Astrocyte (in vitro differentiated cells and primary cell): Measurements from ENCODE around the gene CYP3A7. TPM values are rescaled to one million over a fixed set of nuclear protein-coding genes. Genes with fewer than 3 reads are reported as not detected.

Experiments
- DNase-seq: peaks from one replicate; pipeline ENCODE4 v3.0.0-alpha.2; 2010; ENCODE audit warnings: low read depth
- FAIRE-seq: peaks from 2 replicates; lab custom pipeline; 2011; peaks lifted over from hg19 to GRCh38; lab: Jason Lieb, UNC
- H2AFZ ChIP-seq: 2 replicates; pipeline ENCODE4 v1.6.0; 2012; ENCODE audit warnings: low read depth, low read length, inconsistent platforms
- H3K27ac ChIP-seq: 2 replicates; pipeline ENCODE4 v1.5.1; 2011; ENCODE audit warnings: low read depth, low read length, inconsistent platforms
- H3K27me3 ChIP-seq: 2 replicates; pipeline ENCODE4 v1.6.0; 2011; ENCODE audit warnings: low read length, inconsistent platforms; ENCODE audit not compliant: insufficient read depth
- H3K36me3 ChIP-seq: 2 replicates; pipeline ENCODE4 v1.5.1; 2011; ENCODE audit warnings: low read length, inconsistent platforms; ENCODE audit not compliant: insufficient read depth
- H3K4me1 ChIP-seq: 2 replicates; pipeline ENCODE4 v1.5.1; 2011; ENCODE audit warnings: low read length, inconsistent platforms; ENCODE audit not compliant: insufficient read depth
- H3K4me2 ChIP-seq: 2 replicates; pipeline ENCODE4 v1.6.0; 2012; ENCODE audit warnings: low read length, inconsistent platforms
- H3K4me3 ChIP-seq: 2 replicates; pipeline ENCODE4 v1.5.1; 2011; ENCODE audit warnings: low read depth, mild to moderate bottlenecking, low read length, inconsistent platforms; ENCODE audit not compliant: insufficient read depth
- H3K79me2 ChIP-seq: 2 replicates; pipeline ENCODE4 v1.6.0; 2012; ENCODE audit warnings: mild to moderate bottlenecking, low read length, inconsistent platforms; ENCODE audit not compliant: insufficient read depth
- H3K9ac ChIP-seq: 2 replicates; pipeline ENCODE4 v1.6.0; 2012; ENCODE audit warnings: mild to moderate bottlenecking, low read length, inconsistent platforms
- H3K9me3 ChIP-seq: 2 replicates; pipeline ENCODE4 v1.5.1; 2012; ENCODE audit warnings: low read depth, mild to moderate bottlenecking, low read length, inconsistent platforms; ENCODE audit not compliant: insufficient read depth
- H4K20me1 ChIP-seq: 2 replicates; pipeline ENCODE4 v1.6.0; 2012; ENCODE audit warnings: low read length, inconsistent platforms; ENCODE audit not compliant: insufficient read depth
- H3K27ac Mint-ChIP-seq: one replicate; pipeline ENCODE4 v1.8.0; 2021; ENCODE audit warnings: mild to moderate bottlenecking, mixed read lengths; ENCODE audit not compliant: unreplicated experiment
- H3K27me3 Mint-ChIP-seq: one replicate; pipeline ENCODE4 v1.8.0; 2021; ENCODE audit warnings: low read depth, mixed read lengths; ENCODE audit not compliant: unreplicated experiment
- H3K36me3 Mint-ChIP-seq: one replicate; pipeline ENCODE4 v1.8.0; 2021; ENCODE audit warnings: low read depth, mixed read lengths; ENCODE audit not compliant: unreplicated experiment
- H3K4me1 Mint-ChIP-seq: one replicate; pipeline ENCODE4 v1.8.0; 2021; ENCODE audit warnings: low read depth, mixed read lengths; ENCODE audit not compliant: unreplicated experiment
- H3K4me3 Mint-ChIP-seq: one replicate; pipeline ENCODE4 v1.8.0; 2021; ENCODE audit warnings: mild to moderate bottlenecking, moderate library complexity, mixed read lengths; ENCODE audit not compliant: unreplicated experiment
- H3K9me3 Mint-ChIP-seq: one replicate; pipeline ENCODE4 v1.8.0; 2021; ENCODE audit warnings: mild to moderate bottlenecking, mixed read lengths; ENCODE audit not compliant: unreplicated experiment
- EZH2 ChIP-seq: IDR thresholded peaks from 2 replicates; pipeline ENCODE4 v1.6.1; 2012; ENCODE audit warnings: mild to moderate bottlenecking, low read length, inconsistent platforms; ENCODE audit not compliant: insufficient read depth
- total RNA-seq: library from RNA; stranded (reverse); gene quantifications from 2 replicates; pipeline ENCODE4 v1.2.1, GENCODE V29; 2021
- TF ChIP-seq, protein P1 (sequence below): IDR thresholded peaks from 2 replicates; pipeline ENCODE4 v1.5.1; 2011; ENCODE audit warnings: low read depth, mild to moderate bottlenecking, inconsistent platforms, low read length, moderate library complexity; ENCODE audit not compliant: insufficient read depth

Gene CYP3A7
- total RNA-seq, 1 donor from 2014 or later = not detected

DNA sequence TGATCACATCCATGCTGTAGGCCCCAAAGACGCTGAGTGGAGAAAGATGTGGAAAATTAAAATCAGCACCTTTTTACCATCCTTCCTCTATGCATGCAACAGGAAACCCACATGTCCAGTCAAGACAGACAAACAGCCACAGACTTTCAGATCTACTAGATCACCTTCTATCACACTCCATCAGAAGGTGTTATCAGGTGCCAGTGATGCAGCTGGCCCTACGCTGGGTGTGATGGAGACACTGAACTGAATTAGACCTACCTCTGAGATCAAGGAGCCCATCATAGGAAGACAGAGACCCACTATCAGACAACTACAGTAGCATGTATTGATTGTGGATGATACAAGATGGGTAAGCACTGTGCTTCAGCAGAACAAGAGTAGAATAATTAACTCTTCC lies 33.5 kb upstream of the CYP3A7 start:
- Histone ChIP-seq H3K4me2 (no peak overlapping the region), H3K79me2 (no peaks in the 10 kb centered on the region), H3K27me3 (peaks cover 8% of the 10 kb centered on the region), H3K9ac (no peak overlapping the region), H3K9me3 (no peaks in the 10 kb centered on the region), H3K27ac (no peak overlapping the region), H3K36me3 (no peaks in the 10 kb centered on the region), H4K20me1 (no peaks in the 10 kb centered on the region), H3K4me3 (no peak overlapping the region), H3K4me1 (no peaks in the 10 kb centered on the region), H2AFZ (no peak overlapping the region)
- DNase-seq = no peak
- H3K27ac Mint-ChIP-seq = no peak overlapping the region
- H3K9me3 Mint-ChIP-seq = no peaks in the 10 kb centered on the region
- H3K27me3 Mint-ChIP-seq = peaks cover 3% of the 10 kb centered on the region
- peaks cover 3% of the 10 kb centered on the region for H3K4me1 Mint-ChIP-seq
- no peaks in the 10 kb centered on the region for H3K36me3 Mint-ChIP-seq
- no peak for FAIRE-seq
- no peak for TF ChIP-seq EZH2
- TF ChIP-seq, protein P1, sequence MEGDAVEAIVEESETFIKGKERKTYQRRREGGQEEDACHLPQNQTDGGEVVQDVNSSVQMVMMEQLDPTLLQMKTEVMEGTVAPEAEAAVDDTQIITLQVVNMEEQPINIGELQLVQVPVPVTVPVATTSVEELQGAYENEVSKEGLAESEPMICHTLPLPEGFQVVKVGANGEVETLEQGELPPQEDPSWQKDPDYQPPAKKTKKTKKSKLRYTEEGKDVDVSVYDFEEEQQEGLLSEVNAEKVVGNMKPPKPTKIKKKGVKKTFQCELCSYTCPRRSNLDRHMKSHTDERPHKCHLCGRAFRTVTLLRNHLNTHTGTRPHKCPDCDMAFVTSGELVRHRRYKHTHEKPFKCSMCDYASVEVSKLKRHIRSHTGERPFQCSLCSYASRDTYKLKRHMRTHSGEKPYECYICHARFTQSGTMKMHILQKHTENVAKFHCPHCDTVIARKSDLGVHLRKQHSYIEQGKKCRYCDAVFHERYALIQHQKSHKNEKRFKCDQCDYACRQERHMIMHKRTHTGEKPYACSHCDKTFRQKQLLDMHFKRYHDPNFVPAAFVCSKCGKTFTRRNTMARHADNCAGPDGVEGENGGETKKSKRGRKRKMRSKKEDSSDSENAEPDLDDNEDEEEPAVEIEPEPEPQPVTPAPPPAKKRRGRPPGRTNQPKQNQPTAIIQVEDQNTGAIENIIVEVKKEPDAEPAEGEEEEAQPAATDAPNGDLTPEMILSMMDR = no peak
- H3K4me3 Mint-ChIP-seq = no peak overlapping the region

DNA sequence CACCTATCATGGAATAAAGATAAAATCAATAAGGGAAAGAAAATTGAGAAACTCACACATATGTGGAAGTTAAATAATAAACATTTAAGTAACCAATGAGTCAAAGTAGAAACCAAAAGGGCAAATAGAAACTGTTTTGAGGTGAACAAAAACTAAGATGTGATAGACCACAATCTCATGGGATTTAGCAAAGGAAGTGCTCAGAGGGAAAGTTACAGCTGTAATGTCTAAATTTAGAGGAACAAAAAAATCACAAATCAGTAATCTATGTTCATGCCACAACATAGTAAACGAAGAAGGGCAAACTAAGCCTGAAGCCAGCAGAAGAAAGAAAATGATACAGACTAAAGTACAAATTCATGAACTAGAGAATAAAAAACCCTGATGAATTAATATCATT lies 32.7 kb upstream of the CYP3A7 start:
- FAIRE-seq (no peak), DNase-seq (no peak)
- no peak overlapping the region for H3K4me3 Mint-ChIP-seq
- no peaks in the 10 kb centered on the region for H3K9me3 Mint-ChIP-seq
- Histone ChIP-seq H3K27ac (no peak overlapping the region), H3K4me2 (no peak overlapping the region), H3K9me3 (no peaks in the 10 kb centered on the region), H3K36me3 (no peaks in the 10 kb centered on the region), H3K9ac (no peak overlapping the region), H2AFZ (no peak overlapping the region), H3K27me3 (peaks cover 8% of the 10 kb centered on the region), H4K20me1 (no peaks in the 10 kb centered on the region), H3K79me2 (no peaks in the 10 kb centered on the region), H3K4me3 (no peak overlapping the region), H3K4me1 (peaks cover 4% of the 10 kb centered on the region)
- TF ChIP-seq, protein P1 = no peak
- TF ChIP-seq EZH2 = no peak
- H3K36me3 Mint-ChIP-seq = no peaks in the 10 kb centered on the region
- H3K4me1 Mint-ChIP-seq = peaks cover 11% of the 10 kb centered on the region
- no peak overlapping the region for H3K27ac Mint-ChIP-seq
- peaks cover 3% of the 10 kb centered on the region for H3K27me3 Mint-ChIP-seq

DNA sequence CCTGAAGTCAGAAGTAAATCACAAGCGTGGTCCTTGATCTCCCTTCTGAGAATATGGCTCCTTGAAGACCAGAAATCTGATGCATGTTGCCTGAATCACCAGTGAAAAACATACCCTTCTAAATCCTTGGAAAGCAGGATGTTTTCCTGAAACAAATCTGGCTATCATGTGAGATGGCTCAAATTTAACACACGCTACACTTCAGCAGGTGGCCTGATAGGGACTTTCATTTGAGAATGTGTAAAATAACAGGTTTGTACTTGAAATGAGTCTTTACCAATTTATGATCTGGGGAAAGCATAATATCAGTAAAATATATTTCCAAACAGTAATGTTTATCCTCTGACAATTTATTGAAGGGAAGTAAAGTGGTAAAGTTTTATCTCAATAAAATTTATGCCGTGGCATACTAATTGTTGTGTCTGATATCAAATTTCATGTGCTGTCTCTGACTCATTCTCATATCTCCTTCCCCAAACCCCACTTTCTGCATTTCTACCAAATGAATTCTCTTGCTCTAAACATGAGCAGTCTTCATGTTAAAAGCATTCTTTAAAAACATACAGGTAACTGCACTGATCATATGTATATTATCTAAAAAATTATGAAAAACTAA lies 31.6 kb upstream of the CYP3A7 start:
- Histone ChIP-seq H3K9me3 (no peaks in the 10 kb centered on the region), H3K4me1 (peaks cover 6% of the 10 kb centered on the region), H3K79me2 (no peaks in the 10 kb centered on the region), H3K27me3 (peaks cover 8% of the 10 kb centered on the region), H2AFZ (no peak overlapping the region), H3K9ac (no peak overlapping the region), H4K20me1 (no peaks in the 10 kb centered on the region), H3K36me3 (no peaks in the 10 kb centered on the region), H3K4me2 (no peak overlapping the region), H3K4me3 (no peak overlapping the region), H3K27ac (no peak overlapping the region)
- Mint-ChIP-seq H3K36me3 (no peaks in the 10 kb centered on the region), H3K27me3 (peaks cover 3% of the 10 kb centered on the region), H3K4me1 (peaks cover 13% of the 10 kb centered on the region), H3K27ac (no peak overlapping the region), H3K9me3 (no peaks in the 10 kb centered on the region), H3K4me3 (no peak overlapping the region)
- FAIRE-seq = no peak
- TF ChIP-seq EZH2 = no peak
- TF ChIP-seq, protein P1 = no peak
- DNase-seq = no peak
